HAP-1 (cell line): ENCODE measurements around the gene HUNK.

Source experiments
- DNase-seq, 2 experiments: peaks; one replicate each; pipeline ENCODE4 v3.0.0-alpha.2; 2016 to 2020; ENCODE audit warnings: low spot score in 2 of 2
- H3K27me3 ChIP-seq: fragments of 250-450 bp; sonication (Bioruptor Pico); 2 replicates; pipeline ENCODE4 v1.5.1; 2020; ENCODE audit warnings: low read depth, mild to moderate bottlenecking, moderate library complexity
- H3K36me3 ChIP-seq: fragments of 250-450 bp; sonication (Bioruptor Pico); replicated peaks from 2 replicates; pipeline ENCODE4 v1.5.1; 2020; ENCODE audit warnings: mild to moderate bottlenecking
- H3K4me1 ChIP-seq: fragments of 250-450 bp; sonication (Bioruptor Pico); 2 replicates; pipeline ENCODE4 v1.5.1; 2020; ENCODE audit warnings: mild to moderate bottlenecking
- H3K4me3 ChIP-seq: fragments of 250-450 bp; sonication (Bioruptor Pico); 2 replicates; pipeline ENCODE4 v1.5.1; 2020; ENCODE audit warnings: mild to moderate bottlenecking, moderate library complexity
- H3K9me3 ChIP-seq: fragments of 250-450 bp; sonication (Bioruptor Pico); 2 replicates; pipeline ENCODE4 v1.5.1; 2020; ENCODE audit warnings: mild to moderate bottlenecking, moderate library complexity
- in situ Hi-C: fragments of 300-500 bp; cut with MboI; formaldehyde crosslinking; loops from 3 replicates; pipeline ENCODE4 v1.14.3; 2020; ENCODE audit warnings: low sequenced_read_pairs, inconsistent platforms, mixed read lengths

HUNK gene

GRCh38 chr21:31874812-31875212 is 2.0 kb downstream of the HUNK start:
- in situ Hi-C loops = no loop called here
- peak overlapping the region; percentile 72 for H3K4me3 ChIP-seq

DNA sequence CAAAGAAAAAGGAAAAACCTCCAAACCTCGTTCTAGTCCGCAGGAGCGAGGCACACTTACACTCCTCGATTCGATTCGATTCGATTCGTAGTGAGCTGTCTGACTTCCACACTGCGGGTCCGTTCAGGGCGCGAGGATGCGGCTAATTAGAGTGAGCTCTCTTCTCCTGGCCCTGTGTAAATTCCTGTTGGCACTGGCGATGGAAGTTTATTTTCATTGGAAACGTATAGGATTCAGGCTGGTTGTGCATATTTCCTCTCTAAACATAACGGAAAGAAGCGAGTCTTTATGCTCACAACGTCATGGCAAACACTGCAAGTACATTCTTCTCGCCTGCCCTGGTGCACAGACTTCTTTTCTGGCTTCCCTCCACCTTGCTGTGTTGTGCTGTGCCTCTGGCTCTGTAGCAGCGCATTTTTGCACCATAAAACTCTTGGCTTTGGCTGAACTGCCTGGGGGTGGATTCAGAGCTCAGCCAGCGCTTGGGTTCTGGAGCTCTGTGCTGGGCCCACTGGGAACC is 2.7 kb downstream of the HUNK start:
- Histone ChIP-seq H3K36me3 (no peaks in the 10 kb centered on the region), H3K27me3 (no peaks in the 10 kb centered on the region), H3K4me1 (peaks cover 4% of the 10 kb centered on the region), H3K4me3 (no peak overlapping the region; the same call in 1 of the 2 replicates), H3K9me3 (no peaks in the 10 kb centered on the region)
- in situ Hi-C loops = no loop called here
- DNase-seq = no peak

More at GRCh38 chr21:31874812-31875212, 2.0 kb downstream of the HUNK start:
- Histone ChIP-seq H3K9me3 (no peaks in the 10 kb centered on the region), H3K36me3 (no peaks in the 10 kb centered on the region), H3K4me1 (peaks cover 4% of the 10 kb centered on the region), H3K27me3 (no peaks in the 10 kb centered on the region)
- peak in 1 of 2 experiments; percentile 56 for DNase-seq

- Histone ChIP-seq H3K4me1 (peaks cover 4% of the 10 kb centered on the region), H3K36me3 (no peaks in the 10 kb centered on the region), H3K9me3 (no peaks in the 10 kb centered on the region), H3K4me3 (no peak overlapping the region), H3K27me3 (no peaks in the 10 kb centered on the region)
- no peak for DNase-seq
- in situ Hi-C loops = no loop called here
Observed at GRCh38 chr21:31877463-31877957, 4.7 kb downstream of the HUNK start.

DNA sequence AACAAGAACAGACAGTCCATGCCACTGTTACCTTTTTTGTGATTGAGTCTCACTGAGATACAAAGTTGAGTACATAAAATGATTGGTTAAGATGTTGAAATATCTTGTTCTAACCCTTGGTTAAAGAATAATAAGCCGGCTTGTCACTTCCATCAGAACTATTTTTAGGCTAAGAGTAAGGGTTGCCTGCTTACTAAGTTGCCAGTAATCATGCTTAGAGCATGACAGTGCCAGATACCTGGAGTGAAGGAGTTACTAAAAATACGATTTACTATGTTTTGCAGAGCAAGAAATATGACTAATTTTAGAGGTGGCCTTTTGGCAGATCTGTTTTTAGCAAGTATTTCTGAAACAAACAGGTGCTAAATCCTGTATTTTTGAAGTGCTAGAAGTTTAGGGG is 6.0 kb downstream of the HUNK start:
- peaks cover 4% of the 10 kb centered on the region for H3K4me1 ChIP-seq
- no peaks in the 10 kb centered on the region for H3K9me3 ChIP-seq
- in situ Hi-C loops = no loop called here

DNA sequence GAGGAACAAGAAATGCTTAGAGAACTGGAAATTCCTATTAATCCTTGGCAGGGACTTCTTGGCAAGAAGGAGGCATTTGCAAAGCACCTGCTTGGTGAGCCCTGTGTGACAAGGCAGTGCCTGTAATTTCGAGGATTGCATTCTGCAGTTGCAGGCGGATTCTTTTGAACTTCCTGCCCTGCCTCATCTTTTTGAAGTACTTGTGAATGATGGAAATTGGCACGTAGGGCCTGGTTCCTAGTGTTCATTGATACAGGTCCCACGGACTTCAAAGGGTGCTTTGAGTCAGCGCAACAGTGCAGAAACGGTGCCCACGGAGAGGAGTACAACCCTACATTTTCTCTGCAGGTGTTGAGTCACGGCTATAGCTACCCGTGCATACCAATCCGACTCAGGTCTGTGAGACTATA is 6.4 kb downstream of the HUNK start:
- no peaks in the 10 kb centered on the region for H3K9me3 ChIP-seq
- peaks cover 4% of the 10 kb centered on the region for H3K4me1 ChIP-seq
- DNase-seq = no peak
- H3K27me3 ChIP-seq = no peaks in the 10 kb centered on the region
- no peak overlapping the region for H3K4me3 ChIP-seq
- no peaks in the 10 kb centered on the region for H3K36me3 ChIP-seq
- in situ Hi-C loops = no loop called here

More for the DNA sequence above, 6.0 kb downstream of the HUNK start:
- DNase-seq = no peak
- Histone ChIP-seq H3K4me3 (no peak overlapping the region), H3K27me3 (no peaks in the 10 kb centered on the region), H3K36me3 (no peaks in the 10 kb centered on the region)

GRCh38 chr21:31879911-31880310 is 7.1 kb downstream of the HUNK start:
- in situ Hi-C loops = no loop called here
- no peak overlapping the region for H3K4me3 ChIP-seq
- H3K9me3 ChIP-seq = no peaks in the 10 kb centered on the region
- H3K36me3 ChIP-seq = no peaks in the 10 kb centered on the region
- DNase-seq = no peak
- peaks cover 4% of the 10 kb centered on the region for H3K4me1 ChIP-seq
- no peaks in the 10 kb centered on the region for H3K27me3 ChIP-seq

DNA sequence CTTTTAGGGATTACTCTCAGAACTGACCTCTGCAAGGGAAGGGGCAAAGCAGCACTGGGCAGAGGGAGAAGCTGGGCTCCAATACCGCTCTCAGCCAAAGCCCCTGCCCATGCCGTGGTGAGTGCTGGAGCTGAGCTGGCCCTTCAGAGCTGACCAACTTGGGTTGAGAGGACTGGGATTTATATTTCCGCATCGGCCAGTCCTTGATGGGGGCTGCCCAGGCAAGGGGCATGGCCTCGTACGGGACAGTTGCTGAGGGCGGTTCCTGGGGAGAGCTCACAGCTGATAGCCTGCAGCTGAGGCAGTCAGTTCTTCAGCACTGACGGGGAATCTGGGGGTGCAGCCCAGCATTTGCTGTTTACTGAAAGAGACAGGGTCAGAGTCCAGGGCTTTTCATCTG is 8.0 kb downstream of the HUNK start:
- no peaks in the 10 kb centered on the region for H3K27me3 ChIP-seq
- H3K4me1 ChIP-seq = no peaks in the 10 kb centered on the region
- H3K4me3 ChIP-seq = no peak overlapping the region
- no peaks in the 10 kb centered on the region for H3K36me3 ChIP-seq
- DNase-seq = no peak
- H3K9me3 ChIP-seq = no peaks in the 10 kb centered on the region
- in situ Hi-C loops = no loop called here

GRCh38 chr21:31882711-31883110 is 9.9 kb downstream of the HUNK start:
- no peaks in the 10 kb centered on the region for H3K9me3 ChIP-seq
- H3K4me1 ChIP-seq = no peaks in the 10 kb centered on the region
- in situ Hi-C loops = no loop called here
- H3K4me3 ChIP-seq = no peak overlapping the region
- no peaks in the 10 kb centered on the region for H3K36me3 ChIP-seq
- DNase-seq = no peak
- H3K27me3 ChIP-seq = no peaks in the 10 kb centered on the region

- Histone ChIP-seq H3K27me3 (no peaks in the 10 kb centered on the region), H3K36me3 (no peaks in the 10 kb centered on the region), H3K4me3 (no peak overlapping the region), H3K9me3 (no peaks in the 10 kb centered on the region), H3K4me1 (peaks cover 7% of the 10 kb centered on the region)
- no peak for DNase-seq
- in situ Hi-C loops = no loop called here
Observed at GRCh38 chr21:31885146-31885545, 12.3 kb downstream of the HUNK start.

GRCh38 chr21:31886915-31887314 is 14.1 kb downstream of the HUNK start:
- Histone ChIP-seq H3K4me1 (peaks cover 7% of the 10 kb centered on the region), H3K4me3 (no peak overlapping the region), H3K27me3 (no peaks in the 10 kb centered on the region), H3K9me3 (no peaks in the 10 kb centered on the region), H3K36me3 (no peaks in the 10 kb centered on the region)
- no peak for DNase-seq
- in situ Hi-C loops = no loop called here

GRCh38 chr21:31887391-31887841 is 14.6 kb downstream of the HUNK start:
- Histone ChIP-seq H3K4me3 (no peak overlapping the region), H3K36me3 (no peaks in the 10 kb centered on the region), H3K4me1 (peaks cover 7% of the 10 kb centered on the region), H3K27me3 (no peaks in the 10 kb centered on the region), H3K9me3 (no peaks in the 10 kb centered on the region)
- DNase-seq = no peak
- in situ Hi-C loops = no loop called here

GRCh38 chr21:31888936-31889371 is 16.1 kb downstream of the HUNK start:
- H3K4me1 ChIP-seq = peaks cover 7% of the 10 kb centered on the region
- no peaks in the 10 kb centered on the region for H3K27me3 ChIP-seq
- in situ Hi-C loops = no loop called here
- H3K4me3 ChIP-seq = peak overlapping the region; percentile 7; the same call in 1 of the 2 replicates
- DNase-seq = peak; percentile 55 to 60
- no peaks in the 10 kb centered on the region for H3K36me3 ChIP-seq
- H3K9me3 ChIP-seq = no peaks in the 10 kb centered on the region

- Histone ChIP-seq H3K9me3 (no peaks in the 10 kb centered on the region), H3K36me3 (no peaks in the 10 kb centered on the region), H3K4me3 (no peak overlapping the region; the same call in 1 of the 2 replicates), H3K4me1 (peaks cover 7% of the 10 kb centered on the region), H3K27me3 (no peaks in the 10 kb centered on the region)
- DNase-seq = no peak
- in situ Hi-C loops = no loop called here
Observed at GRCh38 chr21:31889460-31889859, 16.6 kb downstream of the HUNK start.

GRCh38 chr21:31892686-31893085 is 19.9 kb downstream of the HUNK start:
- Histone ChIP-seq H3K9me3 (no peaks in the 10 kb centered on the region), H3K4me3 (no peak overlapping the region), H3K27me3 (no peaks in the 10 kb centered on the region), H3K4me1 (peaks cover 7% of the 10 kb centered on the region), H3K36me3 (no peaks in the 10 kb centered on the region)
- DNase-seq = no peak
- in situ Hi-C loops = no loop called here
